Erythroblast (primary cell): ENCODE results near the gene AGPS.

Experiments used
- GATA1 ChIP-seq: IDR thresholded peaks from 2 replicates; pipeline ENCODE4 v1.6.1; 2011; ENCODE audit warnings: low read depth, mild to moderate bottlenecking, control low read depth, low read length, moderate library complexity
- POLR2A ChIP-seq: IDR thresholded peaks from 2 replicates; pipeline ENCODE4 v1.6.1; 2011; ENCODE audit warnings: mild to moderate bottlenecking, low read length

GRCh38 chr2:177396703-177397460 is 4.3 kb downstream of the AGPS start:
- TF ChIP-seq POLR2A (no peak), GATA1 (no peak)
